SK-N-SH (cell line): ENCODE data around the gene HDAC4. TPM values are rescaled to one million over a fixed set of nuclear protein-coding genes. Genes with fewer than 3 reads are reported as not detected.

ENCODE experiments used
- CTCF ChIA-PET: fragments of 300-600, 350-600 bp; formaldehyde crosslinking; extraction: SDS; loops from one replicate; lab custom pipeline; 2021; lab: Yijun Ruan, JAX
- POLR2A ChIA-PET: fragments of 350-600 bp; sonication (Branson Sonifier 250); formaldehyde crosslinking; extraction: SDS; loops from one replicate; lab custom pipeline; 2020; ENCODE audit warnings: antibody characterized with exemption, inconsistent platforms; lab: Yijun Ruan, JAX
- DNase-seq: peaks from one replicate; pipeline ENCODE4 v3.0.0; 2012
- H2AFZ ChIP-seq: fragments of 200-600 bp; sonication (generic); 2 replicates; pipeline ENCODE4 v1.8.1; 2016; ENCODE audit warnings: antibody characterized with exemption, mild to moderate bottlenecking, low read depth
- H3F3A ChIP-seq: fragments of 200-600 bp; sonication (generic); replicated peaks from 2 replicates; pipeline ENCODE3; 2016; ENCODE audit warnings: antibody characterized with exemption, mild to moderate bottlenecking; ENCODE audit not compliant: insufficient read depth
- H3K27ac ChIP-seq, 2 experiments: fragments of 200-500 bp in 1 of 2; fragments of 200-600 bp in 1 of 2; sonication (Bioruptor generic) in 1 of 2; sonication (generic), shearing (Covaris generic) in 1 of 2; 2 replicates each; pipeline versions ENCODE4 v1.5.1 to v1.6.1; 2014 to 2016; ENCODE audit warnings: low read depth in 2 of 2, inconsistent platforms in 1 of 2, low read length in 1 of 2, mild to moderate bottlenecking in 1 of 2, mixed read lengths in 1 of 2
- H3K27me3 ChIP-seq: fragments of 200-600 bp; sonication (generic), shearing (Covaris generic); 2 replicates; pipeline ENCODE4 v1.6.1; 2016; ENCODE audit warnings: mixed run types; ENCODE audit not compliant: insufficient read depth
- H3K36me3 ChIP-seq, 2 experiments: fragments of 200-500 bp in 1 of 2; fragments of 200-600 bp in 1 of 2; sonication (Bioruptor generic) in 1 of 2; sonication (generic) in 1 of 2; replicated peaks in 1 of 2; 2 replicates each; pipeline versions ENCODE3 to v1.5.1; 2014 to 2016; ENCODE audit warnings: low read length in 1 of 2, mild to moderate bottlenecking in 1 of 2; ENCODE audit not compliant: insufficient read depth in 2 of 2, control insufficient read depth in 1 of 2
- H3K4me1 ChIP-seq, 2 experiments: fragments of 200-500 bp in 1 of 2; fragments of 200-600 bp in 1 of 2; sonication (Bioruptor generic) in 1 of 2; sonication (generic), shearing (Covaris generic) in 1 of 2; 2 replicates each; pipeline versions ENCODE4 v1.5.1 to v1.6.1; 2014 to 2016; ENCODE audit warnings: low read depth in 1 of 2, low read length in 1 of 2, mixed run types in 1 of 2; ENCODE audit not compliant: insufficient read depth in 2 of 2, control insufficient read depth in 1 of 2
- H3K4me2 ChIP-seq: fragments of 200-600 bp; sonication (generic), shearing (Covaris generic); 2 replicates; pipeline ENCODE4 v1.6.1; 2017; ENCODE audit warnings: mixed run types
- H3K4me3 ChIP-seq, 2 experiments: fragments of 200-500 bp in 1 of 2; fragments of 200-600 bp in 1 of 2; sonication (Bioruptor generic) in 1 of 2; sonication (generic), shearing (Covaris generic) in 1 of 2; 2 replicates each; pipeline versions ENCODE4 v1.5.1 to v1.8.1; 2014 to 2016; ENCODE audit warnings: low read depth in 2 of 2, inconsistent platforms in 1 of 2, low read length in 1 of 2, mild to moderate bottlenecking in 1 of 2, mixed read lengths in 1 of 2, moderate library complexity in 1 of 2
- H3K79me2 ChIP-seq: fragments of 200-600 bp; sonication (generic); 2 replicates; pipeline ENCODE4 v1.8.1; 2017; ENCODE audit warnings: mild to moderate bottlenecking; ENCODE audit not compliant: insufficient read depth
- H3K9ac ChIP-seq: fragments of 200-600 bp; sonication (generic); 2 replicates; pipeline ENCODE4 v1.6.1; 2017; ENCODE audit warnings: mixed run types
- H3K9me2 ChIP-seq: fragments of 200-600 bp; sonication (generic); 2 replicates; pipeline ENCODE4 v1.6.1; 2017; ENCODE audit warnings: mixed run types
- H3K9me3 ChIP-seq: fragments of 200-600 bp; sonication (generic); 2 replicates; pipeline ENCODE4 v1.6.1; 2017; ENCODE audit warnings: mixed run types, mild to moderate bottlenecking, moderate library complexity
- H4K20me1 ChIP-seq: fragments of 200-600 bp; sonication (generic); 2 replicates; pipeline ENCODE4 v1.6.1; 2017; ENCODE audit warnings: mild to moderate bottlenecking, mixed run types; ENCODE audit not compliant: insufficient read depth
- CHD2 ChIP-seq: fragments of 150-350 bp; IDR thresholded peaks from 2 replicates; pipeline ENCODE4 v1.6.1; 2018; ENCODE audit warnings: low read length; ENCODE audit not compliant: partially characterized antibody
- EP300 ChIP-seq, 2 experiments: IDR thresholded peaks; 2 replicates each; pipeline versions ENCODE4 v1.4.0 to v1.6.1; 2012; ENCODE audit warnings: borderline replicate concordance in 1 of 2, low read depth in 1 of 2, low read length in 1 of 2
- FOSL2 ChIP-seq: IDR thresholded peaks from 2 replicates; pipeline ENCODE4 v1.4.0; 2012; ENCODE audit warnings: low read depth, mild to moderate bottlenecking, moderate library complexity, borderline replicate concordance
- FOXJ3 ChIP-seq: sonication (generic); formaldehyde crosslinking; IDR thresholded peaks from 2 replicates; pipeline ENCODE4 v1.5.1; 2020; ENCODE audit warnings: mild to moderate bottlenecking, missing genetic modification reagents
- IRF3 ChIP-seq: fragments of 150-350 bp; IDR thresholded peaks from 2 replicates; pipeline ENCODE4 v1.6.1; 2016; ENCODE audit warnings: mild to moderate bottlenecking, low read depth, low read length
- PBX3 ChIP-seq: IDR thresholded peaks from 2 replicates; pipeline ENCODE4; 2012
- POLR2AphosphoS5 ChIP-seq: IDR thresholded peaks from 2 replicates; pipeline ENCODE4 v1.6.1; 2012; ENCODE audit warnings: low read depth, low read length
- REST ChIP-seq: IDR thresholded peaks from 2 replicates; pipeline ENCODE4 v1.6.1; 2012; ENCODE audit warnings: mild to moderate bottlenecking, low read depth, low read length, moderate library complexity
- RXRA ChIP-seq: IDR thresholded peaks from 2 replicates; pipeline ENCODE4 v1.4.0; 2012; ENCODE audit warnings: low read depth, mild to moderate bottlenecking, borderline replicate concordance
- SIN3A ChIP-seq: IDR thresholded peaks from 2 replicates; pipeline ENCODE4 v1.6.1; 2012; ENCODE audit warnings: low read depth, mild to moderate bottlenecking, low read length, moderate library complexity, borderline replicate concordance
- SMC3 ChIP-seq: IDR thresholded peaks from 2 replicates; pipeline ENCODE4 v1.6.1; 2012; ENCODE audit warnings: low read depth, low read length, improper control_type of control experiment
- TEAD4 ChIP-seq: IDR thresholded peaks from 2 replicates; pipeline ENCODE4 v1.4.0; 2012; ENCODE audit warnings: mild to moderate bottlenecking, borderline replicate concordance; ENCODE audit not compliant: insufficient read depth
- USF1 ChIP-seq: IDR thresholded peaks from 2 replicates; pipeline ENCODE4 v1.4.0; 2012; ENCODE audit warnings: low read depth, borderline replicate concordance
- YY1 ChIP-seq: IDR thresholded peaks from 2 replicates; pipeline ENCODE4 v1.4.0; 2012; ENCODE audit warnings: low read depth, mild to moderate bottlenecking
- WGBS: methylation state at CpG from one replicate; pipeline ENCODE4 v1.1.6; 2017; ENCODE audit warnings: low lambda C conversion rate; 5-methylcytosine and 5-hydroxymethylcytosine counted together
- polyA plus RNA-seq, 3 experiments: library from polyadenylated mRNA; depleted of rRNA; stranded (reverse); fragments of >200 nt; gene quantifications; 2 replicates each; pipeline ENCODE4 v1.2.3, GENCODE V29; 2012

Gene HDAC4
- polyA plus RNA-seq, 1 of the 3 experiments (the other 2 are of a cell fraction), result 5.5 TPM

GRCh38 chr2:239255218-239255617, 145.6 kb downstream of the HDAC4 start:
- no peak overlapping the region for H3K4me3 ChIP-seq
- no peak for DNase-seq
- no peaks in the 10 kb centered on the region for H3K9me3 ChIP-seq
- 97% methylated on average over 5 of the region's 5 CpGs for WGBS
- no peak overlapping the region for H2AFZ ChIP-seq
- ChIA-PET POLR2A (no interaction called here), CTCF (interaction anchor here (0.6 kb wide), 1 partner anchor 53 kb away, joined by 3 read pairs; no protein-coding TSS in a partner anchor)
- H3K27ac ChIP-seq, result no peak overlapping the region
- no peak for TF ChIP-seq EP300 (IDR thresholded peaks at IDR 0.05; ENCODE audit: borderline replicate concordance in 1 of 2, low read depth in 1 of 2, low read length in 1 of 2)
- TF ChIP-seq SMC3, result no peak
- no peak for TF ChIP-seq RXRA
- no peak for TF ChIP-seq SIN3A
- TF ChIP-seq IRF3, result no peak
- no peak for TF ChIP-seq REST
- TF ChIP-seq YY1, result no peak
- no peaks in the 10 kb centered on the region for H3K9me2 ChIP-seq
- H3K9ac ChIP-seq, result no peak overlapping the region
- no peaks in the 10 kb centered on the region for H3K27me3 ChIP-seq
- peaks cover 13 to 31% of the 10 kb centered on the region in 2 experiments; a peak in 3 of 4 replicates for H3K4me1 ChIP-seq
- peaks cover 9% of the 10 kb centered on the region for H3F3A ChIP-seq
- H3K36me3 ChIP-seq, result no peaks in the 10 kb centered on the region
- H3K4me2 ChIP-seq, result no peak overlapping the region
- no peaks in the 10 kb centered on the region for H4K20me1 ChIP-seq
- peaks cover 20% of the 10 kb centered on the region; the same call in 1 of the 2 replicates for H3K79me2 ChIP-seq

GRCh38 chr2:239253701-239254436, 147.0 kb downstream of the HDAC4 start:
- H3K4me2 ChIP-seq, result no peak overlapping the region
- no peaks in the 10 kb centered on the region for H3K27me3 ChIP-seq
- H3K9me2 ChIP-seq, result no peaks in the 10 kb centered on the region
- H3F3A ChIP-seq, result peaks cover 9% of the 10 kb centered on the region
- no peaks in the 10 kb centered on the region for H3K9me3 ChIP-seq
- POLR2A ChIA-PET, result no interaction called here
- no peak for DNase-seq
- no peak overlapping the region for H3K9ac ChIP-seq
- no peak overlapping the region for H3K4me3 ChIP-seq
- no peak overlapping the region for H2AFZ ChIP-seq
- H3K27ac ChIP-seq, result no peak overlapping the region
- CTCF ChIA-PET, result no interaction called here
- 91% methylated on average over 7 of the region's 7 CpGs for WGBS
- H3K79me2 ChIP-seq, result peaks cover 15% of the 10 kb centered on the region; the same call in 1 of the 2 replicates
- no peaks in the 10 kb centered on the region for H3K36me3 ChIP-seq
- H3K4me1 ChIP-seq, result peaks cover 13 to 33% of the 10 kb centered on the region in 2 experiments; a peak in 3 of 4 replicates
- H4K20me1 ChIP-seq, result no peaks in the 10 kb centered on the region
- TF ChIP-seq POLR2AphosphoS5 (no peak), SMC3 (no peak), FOSL2 (no peak), CHD2 (no peak), SIN3A (no peak), REST (no peak), TEAD4 (no peak), RXRA (no peak), FOXJ3 (CRISPR knock-in tag) (no peak), USF1 (no peak), PBX3 (no peak)
